Colon (tissue), 2 donors: Measurements from ENCODE around the gene PAF1.

ENCODE experiments used
- FAIRE-seq: peaks from 2 replicates; lab custom pipeline; 2012; peaks lifted over from hg19 to GRCh38; lab: Jason Lieb, UNC
- donor health status: control.
- donor health status: control.

Gene PAF1

DNA sequence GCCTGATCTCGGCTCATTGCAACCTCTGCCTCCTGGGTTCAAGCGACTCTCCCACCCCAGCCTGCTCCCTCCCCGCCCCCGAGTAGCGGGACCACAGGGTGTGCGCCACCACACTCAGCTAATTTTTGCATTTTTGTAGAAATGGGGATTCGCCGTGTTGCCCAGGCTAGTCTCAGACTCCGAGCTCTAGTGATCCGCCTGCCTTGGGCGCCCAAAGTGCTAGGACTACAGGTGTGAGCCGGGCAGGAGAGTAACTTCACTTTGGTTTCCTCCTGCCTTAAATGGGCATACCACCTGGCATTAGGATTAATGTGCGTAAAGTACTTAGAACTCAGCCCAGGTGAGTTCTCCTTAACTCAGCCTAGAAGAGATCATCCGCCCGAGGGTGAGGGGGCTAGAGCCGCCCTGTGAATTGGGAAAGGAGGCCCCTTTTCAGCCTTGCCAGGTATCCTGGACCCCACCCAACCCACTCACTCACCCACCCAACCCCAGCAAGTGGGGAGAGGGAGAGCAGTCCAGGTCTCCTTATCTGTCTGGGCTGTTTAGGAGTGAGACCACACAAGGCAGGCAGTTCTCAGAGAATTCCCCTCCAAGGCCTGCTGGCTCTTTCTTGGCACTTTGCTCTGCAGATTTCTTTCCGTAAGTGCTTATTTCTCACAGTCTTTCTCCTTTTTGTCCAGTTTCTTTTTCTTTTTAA is 14.5 kb upstream of the PAF1 start:
- no peak for FAIRE-seq

DNA sequence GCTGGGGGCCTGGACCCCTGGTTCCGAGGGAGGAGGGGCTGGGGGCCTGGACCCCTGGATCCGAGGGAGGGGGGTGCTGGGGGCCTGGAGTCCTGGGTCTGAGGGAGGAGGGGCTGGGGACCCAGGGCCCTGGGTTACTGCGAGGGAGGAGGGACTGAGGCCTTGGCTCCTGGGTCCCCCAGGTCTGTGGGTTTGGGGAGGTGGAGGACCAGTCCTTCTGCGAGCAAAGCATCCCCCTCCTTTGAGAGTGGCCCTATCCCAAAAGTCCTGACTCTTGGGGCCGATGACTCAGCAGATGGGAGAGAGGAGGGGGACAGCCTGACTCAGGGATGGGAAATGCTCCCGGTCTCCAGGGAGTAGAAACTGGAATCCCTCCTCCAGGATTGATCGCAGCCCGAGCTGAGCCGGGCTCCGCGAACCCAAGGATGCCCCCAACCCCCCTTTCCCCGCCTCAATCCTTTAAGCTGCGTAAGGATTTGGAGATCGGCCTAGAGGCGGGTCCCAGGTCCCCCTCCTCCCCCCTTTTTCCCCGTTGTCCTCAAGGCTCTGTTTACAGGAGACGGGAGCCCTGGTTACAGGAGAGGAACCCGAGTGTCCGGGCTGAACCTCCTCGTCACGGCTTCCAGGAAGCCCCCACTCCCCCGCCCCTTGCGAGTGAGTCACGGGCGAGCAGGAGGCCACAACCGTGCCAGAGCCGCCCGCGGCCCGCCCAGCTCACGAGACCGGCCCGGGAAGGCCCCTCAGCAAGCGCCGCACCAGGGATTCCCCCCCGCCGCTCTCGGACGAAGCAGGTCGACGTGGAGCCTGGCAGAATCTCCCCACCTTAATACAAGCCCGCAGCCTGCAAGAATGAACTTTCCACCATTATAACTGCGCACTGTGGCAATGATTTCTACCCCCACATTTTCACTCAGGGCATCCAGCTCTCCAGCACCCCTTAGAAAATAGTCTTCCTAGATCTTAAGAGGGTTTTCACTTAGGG is 12.7 kb upstream of the PAF1 start:
- no peak for FAIRE-seq

DNA sequence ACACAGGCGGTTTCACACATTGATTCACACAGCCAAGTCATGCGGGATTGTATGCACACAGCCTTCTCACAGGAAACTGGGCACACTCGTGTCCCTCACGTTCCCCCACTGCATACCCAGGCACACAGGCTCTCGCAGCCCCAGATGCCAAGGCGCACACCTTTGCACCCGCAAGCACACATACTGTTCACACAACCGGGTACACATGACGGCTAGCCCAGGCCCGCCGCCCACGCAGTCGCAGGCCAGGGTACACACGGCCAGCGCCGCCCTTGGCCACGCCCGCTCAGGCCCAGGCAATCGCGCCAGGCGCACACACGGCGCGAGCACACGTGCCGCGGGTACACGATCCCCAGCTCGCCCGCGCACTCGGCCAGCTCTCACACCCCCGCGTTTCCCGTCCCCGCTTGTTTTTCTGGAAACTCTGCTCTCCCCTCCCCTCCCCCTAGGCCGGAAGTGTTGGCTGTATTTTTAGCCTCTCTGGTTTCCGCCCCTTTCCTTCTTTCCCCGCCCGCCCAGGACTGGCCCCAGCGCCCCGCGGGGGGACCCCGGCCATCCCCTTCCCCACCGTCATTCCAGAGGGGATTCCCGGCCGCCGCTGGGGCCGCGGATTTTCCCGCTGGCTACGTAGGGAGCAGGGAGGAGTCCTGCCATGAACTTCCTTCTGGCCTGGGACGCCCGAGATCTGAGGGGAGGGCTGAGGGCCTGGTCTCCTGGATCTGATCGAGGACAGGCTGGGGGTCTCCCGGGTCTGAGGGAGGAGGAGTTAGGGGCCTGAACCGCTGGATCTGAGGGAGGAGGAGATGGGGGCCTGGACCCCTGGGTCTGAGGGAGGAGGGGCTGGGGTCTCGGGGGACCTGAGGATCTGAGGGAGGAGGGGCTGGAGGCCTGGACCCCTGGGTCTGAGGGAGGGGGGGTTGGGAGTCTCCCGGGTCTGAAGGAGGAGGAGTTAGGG is 11.7 kb upstream of the PAF1 start:
- no peak for FAIRE-seq

DNA sequence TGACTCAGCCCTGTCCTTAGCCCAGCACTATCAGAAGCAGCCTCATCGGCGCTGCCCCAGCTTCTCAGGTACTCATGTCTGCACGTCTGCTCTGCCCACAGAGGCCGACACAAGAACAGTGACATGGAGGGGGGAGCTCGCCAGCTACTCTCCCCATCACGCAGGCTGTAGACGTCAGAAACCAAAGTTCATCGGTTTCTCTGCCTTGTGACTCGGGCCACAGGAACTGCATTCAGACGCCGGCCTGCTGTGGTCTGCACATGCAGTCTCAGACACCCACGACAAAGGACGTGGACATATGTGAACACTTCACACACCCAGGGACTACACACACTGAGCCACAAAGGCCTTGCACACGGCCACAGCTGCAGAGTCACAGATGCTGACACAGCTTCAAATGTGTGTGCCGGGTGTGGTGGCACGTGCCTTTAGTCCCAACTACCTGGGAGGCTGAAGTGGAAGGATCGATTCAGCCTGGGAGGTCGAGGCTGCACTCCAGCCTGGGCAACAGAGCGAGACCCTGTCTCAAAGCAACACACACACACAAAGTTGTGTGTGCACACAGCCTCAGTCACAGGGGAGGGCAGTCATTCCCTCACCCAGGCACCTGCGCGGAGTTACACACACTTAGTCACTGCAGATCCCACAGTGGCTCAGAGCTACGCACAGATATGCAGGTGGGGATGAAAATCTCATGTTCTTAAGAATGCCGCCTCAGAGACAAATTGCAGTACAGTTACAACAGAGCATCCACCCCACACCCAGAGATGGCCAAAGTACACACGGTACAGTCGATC is 10.8 kb upstream of the PAF1 start:
- no peak for FAIRE-seq

DNA sequence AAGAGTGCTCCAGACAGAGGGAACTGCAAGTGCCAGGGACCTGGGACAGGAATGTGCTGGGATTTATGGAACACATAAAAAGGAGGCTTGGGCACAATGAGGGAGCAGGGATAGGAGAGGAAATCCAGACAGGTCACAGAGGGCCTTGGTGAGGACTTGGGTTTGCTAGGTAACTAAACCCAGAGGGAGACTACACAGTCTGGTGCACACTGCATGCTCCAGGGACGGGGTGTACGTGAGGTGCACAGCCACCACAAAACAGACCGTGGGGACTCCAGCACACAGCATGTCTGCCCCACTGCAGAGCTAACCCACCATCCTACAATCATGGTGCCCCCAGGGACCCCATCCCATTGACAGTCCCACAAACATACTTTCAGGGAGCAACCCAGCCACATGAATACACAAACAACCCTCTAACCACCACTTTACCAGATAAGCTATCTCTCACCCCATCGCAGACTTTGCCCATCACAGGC is 10.2 kb upstream of the PAF1 start:
- no peak for FAIRE-seq

DNA sequence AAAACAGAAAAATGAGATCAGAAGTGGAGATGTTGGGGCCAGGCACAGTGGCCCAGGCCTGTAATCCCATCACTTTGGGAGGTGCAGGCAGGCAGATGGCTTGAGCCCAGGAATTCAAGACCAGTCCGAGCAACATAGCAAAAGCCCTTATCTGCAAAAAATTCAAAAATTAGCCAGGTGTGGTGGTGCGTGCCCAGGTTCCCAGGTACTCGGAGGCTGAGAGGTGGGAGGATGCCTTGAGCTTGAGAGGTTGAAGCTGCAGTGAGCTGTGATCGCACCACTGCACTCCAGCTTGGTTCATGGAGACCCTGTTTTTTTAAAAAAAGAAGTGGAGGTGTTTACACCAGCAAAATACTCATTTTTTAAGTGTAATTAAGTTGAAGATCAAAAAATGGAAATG is 9.2 kb upstream of the PAF1 start:
- FAIRE-seq, result no peak

DNA sequence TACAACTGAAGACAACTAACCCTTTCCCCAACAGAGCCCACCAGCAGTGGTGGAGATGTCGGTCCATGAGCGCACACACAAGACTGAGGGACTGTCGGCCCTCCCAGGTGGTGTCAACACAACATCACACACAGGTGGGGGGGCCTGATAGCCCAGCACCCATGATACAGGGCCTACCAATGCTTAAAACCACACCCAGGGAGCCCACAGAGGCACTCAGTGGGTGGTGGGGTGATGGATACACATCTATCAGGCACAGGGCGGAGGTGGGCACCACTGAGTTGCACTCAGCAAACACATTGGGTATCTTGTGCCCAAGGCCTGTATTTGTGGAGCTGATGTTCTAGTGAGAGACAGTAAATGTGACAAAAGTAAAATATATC is 8.8 kb upstream of the PAF1 start:
- FAIRE-seq, result no peak

DNA sequence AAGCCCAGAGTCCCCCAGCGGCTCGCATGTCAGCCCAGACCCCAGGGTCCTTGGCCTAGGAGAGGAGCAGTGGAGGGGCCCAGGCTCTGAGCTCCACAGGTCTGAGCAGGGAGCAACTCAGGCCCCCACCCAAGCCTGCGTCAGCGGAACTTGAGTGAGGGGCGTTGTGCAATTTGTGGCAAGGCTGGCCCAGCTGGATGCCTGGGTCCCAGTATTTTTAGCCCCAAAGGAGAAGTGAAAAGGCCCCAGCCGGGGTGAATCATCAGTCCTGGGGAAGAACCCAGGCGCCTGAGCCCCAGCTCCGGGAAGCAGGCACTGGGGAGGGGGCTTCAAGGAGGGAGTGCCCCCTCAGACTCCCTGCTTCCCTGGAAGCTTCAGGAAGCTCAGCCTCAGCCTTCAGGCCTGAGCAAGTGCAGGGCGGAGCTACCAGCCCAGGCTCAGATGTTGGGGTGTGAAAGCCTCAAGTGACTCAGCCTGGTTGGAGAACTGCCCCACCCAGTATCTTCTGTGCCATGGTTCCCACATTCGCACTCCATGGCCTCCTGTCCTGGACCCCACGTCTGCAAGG is 7.5 kb upstream of the PAF1 start:
- no peak for FAIRE-seq

DNA sequence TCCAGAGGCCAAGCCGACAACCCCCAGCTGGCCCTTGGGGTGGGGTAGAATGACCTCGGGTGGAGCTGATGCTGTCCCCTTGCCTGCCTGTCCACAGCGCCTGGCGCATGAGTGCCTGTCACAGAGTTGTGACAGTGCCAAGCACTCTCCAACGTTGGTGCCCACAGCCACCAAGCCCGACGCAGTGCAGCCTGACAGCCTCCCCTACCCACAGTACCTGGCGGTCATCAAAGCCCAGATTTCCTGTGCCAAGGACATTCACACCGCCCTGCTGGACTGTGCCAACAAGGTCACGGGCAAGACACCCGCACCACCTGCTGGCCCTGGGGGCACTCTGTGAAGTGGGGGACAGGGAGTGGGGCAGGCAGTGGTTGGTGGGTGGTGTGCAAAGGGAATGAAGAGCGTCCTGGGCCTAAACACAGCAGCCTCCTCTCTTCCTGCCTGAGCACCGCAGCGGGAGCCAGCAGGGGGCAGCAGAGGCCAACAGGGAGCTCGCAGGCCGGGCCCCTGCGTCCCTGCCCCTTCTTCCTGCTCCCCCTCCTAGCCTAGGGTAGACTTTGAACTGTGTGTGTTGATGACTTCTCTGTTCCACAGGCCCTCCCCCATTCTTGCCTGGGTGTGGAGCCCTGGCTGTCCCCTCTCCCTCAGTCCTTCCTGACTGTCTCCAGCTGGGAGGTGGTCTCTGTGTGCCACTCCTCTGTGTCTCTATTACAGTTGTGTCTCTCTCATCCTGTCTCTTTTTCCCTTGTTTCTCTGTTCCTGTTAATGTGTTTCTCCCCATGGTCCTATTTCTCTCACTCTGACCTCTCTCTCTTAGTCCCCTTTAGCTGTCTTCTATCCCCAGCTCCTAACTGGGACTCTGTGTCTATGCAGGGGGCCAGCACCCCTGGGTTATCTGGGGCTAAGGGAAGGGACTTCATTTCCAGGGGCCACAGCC is 6.7 kb upstream of the PAF1 start:
- FAIRE-seq, result no peak

DNA sequence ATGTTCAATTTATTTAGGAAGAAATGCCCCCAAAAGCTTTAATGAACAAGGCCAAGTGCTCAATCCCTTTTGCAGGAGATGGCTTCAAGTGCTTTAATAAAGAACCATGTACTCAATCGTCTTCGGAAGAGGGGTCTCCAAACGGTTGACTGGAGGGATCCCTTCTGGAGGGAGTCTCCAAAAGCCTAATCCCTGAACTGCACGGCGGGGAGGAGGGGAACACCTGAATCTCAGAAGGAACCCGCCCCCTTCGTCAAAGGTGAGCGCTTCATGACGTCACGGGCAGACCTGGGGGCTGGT is 505 bp downstream of the PAF1 start:
- FAIRE-seq, result no peak

DNA sequence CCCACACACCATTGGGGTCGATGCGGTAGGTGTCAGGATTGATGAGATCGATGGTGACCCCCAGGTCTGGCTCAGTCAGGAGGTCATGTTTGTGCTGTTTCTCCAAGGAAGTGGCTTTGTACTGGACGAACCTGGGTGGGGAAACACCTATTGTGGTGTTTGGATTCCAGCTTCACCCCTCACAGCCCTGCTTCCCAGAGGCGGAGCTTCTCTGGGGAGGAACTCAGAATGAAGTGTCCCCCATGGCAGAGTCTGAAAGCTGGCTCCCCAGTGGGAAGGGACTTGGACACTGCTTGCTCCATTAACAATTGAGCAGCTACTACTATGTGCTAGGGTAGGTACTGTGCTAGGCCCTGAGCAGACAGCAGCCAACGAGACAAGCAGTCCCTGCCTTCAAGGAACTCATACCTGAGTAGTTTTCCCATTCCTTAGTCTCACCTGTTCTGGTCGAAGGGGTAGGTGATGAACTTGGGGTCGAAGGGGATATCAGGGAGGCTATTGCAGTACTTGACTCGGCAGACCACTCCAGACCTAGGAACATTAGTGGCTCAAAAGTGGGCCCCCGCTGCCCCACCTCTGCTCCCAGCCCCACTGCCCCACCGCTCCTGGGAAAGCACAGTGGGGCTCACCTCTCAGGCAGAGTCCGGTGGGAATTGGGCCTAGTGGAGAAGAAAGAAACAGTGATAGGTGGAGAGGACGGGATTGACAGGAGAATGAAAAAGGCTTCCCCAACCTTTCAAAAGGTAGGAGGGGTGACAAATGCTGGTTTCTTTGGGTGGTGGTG is 1.1 kb downstream of the PAF1 start:
- FAIRE-seq, result no peak

DNA sequence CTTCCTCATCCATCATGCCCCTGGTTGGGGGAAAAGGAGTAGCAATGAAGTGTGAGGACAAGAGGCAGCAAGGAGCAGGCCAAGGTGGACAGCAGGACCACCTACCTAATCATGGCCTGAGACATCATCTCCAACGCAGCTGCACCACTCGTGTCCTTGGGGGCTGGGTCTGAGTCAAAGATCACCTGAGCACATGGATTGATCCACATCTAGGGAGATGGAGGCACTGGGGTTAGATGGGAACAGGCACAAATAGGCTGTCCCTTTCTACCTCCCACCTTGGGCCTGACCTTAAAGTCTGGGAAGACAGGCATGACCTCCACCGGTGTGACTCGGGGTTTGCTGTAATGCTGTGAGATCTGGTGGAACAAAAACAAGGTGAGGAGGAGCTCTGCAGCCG is 2.2 kb downstream of the PAF1 start:
- no peak for FAIRE-seq

DNA sequence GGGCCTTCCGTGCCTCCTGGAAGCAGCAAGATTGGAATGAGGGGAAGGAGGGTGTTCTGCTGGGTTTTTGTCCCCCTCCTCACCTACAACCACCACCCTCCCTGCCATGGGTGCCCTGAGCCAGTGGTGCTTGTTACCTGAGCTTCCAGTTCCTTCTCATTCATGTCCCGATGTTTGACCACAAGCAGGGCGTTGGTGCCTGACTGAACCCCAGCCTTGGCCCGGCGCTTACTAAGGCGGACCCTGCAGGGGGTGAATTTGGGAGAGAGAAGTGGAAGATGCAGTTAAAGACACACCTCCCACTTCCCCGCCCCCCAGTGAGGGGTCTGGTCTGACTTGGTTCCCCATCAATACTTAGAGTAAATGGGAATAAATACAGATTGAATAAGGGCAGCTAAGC is 4.3 kb downstream of the PAF1 start:
- FAIRE-seq, result no peak

DNA sequence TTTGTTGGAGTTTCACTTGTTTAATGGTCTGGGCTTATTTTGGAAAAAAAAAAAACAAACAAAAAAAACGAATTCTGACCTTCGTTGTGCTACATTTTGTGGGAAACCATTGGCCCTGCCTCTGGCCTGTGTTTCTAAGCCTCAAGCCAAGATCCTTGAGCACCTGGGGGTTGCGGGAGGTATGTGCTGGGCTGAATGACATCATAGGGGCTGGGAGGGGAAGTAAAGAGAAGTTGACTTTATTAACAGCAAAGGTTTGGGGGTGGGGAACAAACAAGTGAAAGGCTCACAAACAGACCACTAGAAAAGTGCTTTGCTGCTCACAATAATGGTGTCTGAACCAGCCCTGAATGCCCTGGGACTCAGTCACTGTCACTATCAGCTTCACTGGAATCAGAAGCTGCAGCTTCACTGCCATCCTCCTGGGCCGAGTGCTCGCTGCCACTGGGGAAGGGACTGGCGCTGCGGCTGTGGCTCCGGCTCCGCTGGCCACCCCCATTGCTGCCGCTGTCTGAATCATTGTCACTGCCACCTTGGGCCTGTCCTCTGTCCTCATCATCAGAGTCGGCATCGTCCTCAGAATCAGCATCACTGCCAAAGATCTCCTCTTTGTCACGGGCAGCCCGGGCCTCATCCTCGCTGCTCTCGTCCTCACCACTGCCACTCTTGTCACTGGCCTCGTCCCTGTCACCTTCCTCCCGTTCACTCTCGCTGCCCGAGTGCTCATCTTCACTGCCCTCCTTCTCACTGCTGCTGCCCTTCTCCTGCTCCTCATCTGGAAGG is 5.1 kb downstream of the PAF1 start:
- FAIRE-seq, result no peak

DNA sequence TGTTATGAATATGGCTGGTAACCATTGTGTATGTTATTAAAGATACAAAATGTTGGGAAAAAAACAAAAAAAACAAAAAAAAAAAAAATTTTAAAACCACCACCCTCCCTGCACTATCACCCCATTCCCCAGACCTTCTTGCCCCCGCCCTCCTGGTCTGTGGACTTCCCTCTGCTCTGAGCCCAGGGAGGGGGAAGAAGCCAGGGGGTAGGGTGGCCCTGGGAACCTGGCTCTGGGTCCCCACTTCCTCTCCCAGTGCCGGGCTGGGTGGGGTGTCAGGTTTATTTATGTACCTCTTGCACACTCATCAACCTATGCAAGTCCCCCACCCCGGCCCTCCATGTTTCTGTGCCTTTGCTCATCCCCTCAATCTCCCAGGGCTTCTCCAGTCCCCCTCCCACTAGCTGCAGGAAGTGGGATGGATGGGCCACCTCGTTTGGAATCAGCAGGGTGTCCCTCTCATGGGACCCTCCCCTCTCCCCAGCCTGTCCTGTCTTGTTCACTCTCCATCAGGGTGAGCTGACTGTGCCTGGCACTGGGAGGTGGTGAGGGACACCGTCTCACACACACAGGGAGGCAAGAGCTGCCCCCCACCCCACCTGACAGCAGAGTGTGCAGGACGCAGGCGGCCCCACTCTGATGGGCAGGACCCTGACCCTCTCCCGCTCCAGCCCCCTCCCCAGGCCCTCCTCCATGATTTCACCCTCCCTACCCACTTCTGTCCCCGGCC is 5.9 kb downstream of the PAF1 start:
- no peak for FAIRE-seq

DNA sequence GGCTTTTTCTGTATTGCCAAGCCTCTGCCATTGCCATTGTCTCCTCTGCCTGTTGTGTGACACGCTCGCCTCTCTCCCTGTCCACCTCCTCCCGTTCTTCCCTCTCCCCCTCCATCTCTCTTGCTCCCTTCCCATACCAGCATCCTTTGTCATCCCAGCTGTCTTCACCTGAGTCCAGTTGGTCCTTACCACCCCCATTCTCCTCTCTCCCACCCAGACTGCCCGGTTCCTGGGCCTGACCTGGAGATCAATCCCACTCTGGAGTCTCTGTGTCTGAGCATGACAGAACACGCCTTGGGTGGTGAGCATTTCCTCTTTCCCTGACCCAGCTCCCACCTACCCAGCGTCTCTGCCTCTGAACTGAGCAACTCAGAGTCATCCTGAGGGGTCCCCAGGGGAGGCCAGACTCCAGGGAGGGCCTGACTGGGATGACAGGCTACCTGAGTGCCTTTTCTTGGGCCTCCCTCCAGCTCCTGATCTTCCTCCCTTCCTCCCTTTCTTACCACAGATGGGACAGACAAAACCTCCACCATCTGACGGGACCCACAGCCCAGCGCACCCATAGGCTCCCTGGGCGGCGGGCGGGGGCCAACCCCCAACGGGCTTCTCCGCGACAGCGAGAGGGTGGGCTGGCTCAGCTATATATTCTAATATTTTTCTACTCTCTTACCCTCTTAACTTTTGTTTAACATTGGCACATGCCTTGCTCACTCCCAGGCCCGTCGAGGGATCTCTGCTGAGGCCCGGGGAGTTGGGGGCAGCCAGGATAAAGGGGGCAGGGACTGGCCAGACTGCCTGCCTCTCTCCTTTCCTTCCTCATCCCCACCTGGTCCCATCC is 7.7 kb downstream of the PAF1 start:
- FAIRE-seq, result no peak
